Esophagus muscularis mucosa (tissue), 4 donors: Measurements from ENCODE around the gene PLXDC2. TPM values are rescaled to one million over a fixed set of nuclear protein-coding genes. Genes with fewer than 3 reads are reported as not detected.

ENCODE experiments used
- DNase-seq: peaks from one replicate; pipeline ENCODE4 v3.0.0-alpha.2; 2017; ENCODE audit errors: extremely low spot score
- H3K27ac ChIP-seq, 4 donors: fragments of 200-600 bp; sonication (generic); replicated peaks in 1 of 4; 1 replicate in 3 of 4; 2 replicates in 1 of 4; pipeline ENCODE4 v1.5.1; 2016 to 2019; ENCODE audit warnings: mild to moderate bottlenecking in 1 of 4
- H3K27me3 ChIP-seq, 4 donors: fragments of 200-600 bp; sonication (generic); one replicate each; pipeline versions ENCODE4 v1.5.1 to v1.6.0; 2016 to 2019
- H3K36me3 ChIP-seq, 4 donors: fragments of 200-600 bp; sonication (generic); one replicate each; pipeline ENCODE4 v1.5.1; 2016 to 2019
- H3K4me1 ChIP-seq, 4 donors: fragments of 200-600 bp; sonication (generic); one replicate each; pipeline ENCODE4 v1.5.1; 2016 to 2019
- H3K4me3 ChIP-seq, 4 donors: fragments of 200-600 bp; sonication (generic); 1 replicate in 2 of 4; 2 replicates in 2 of 4; pipeline ENCODE4 v1.5.1; 2016 to 2019; ENCODE audit warnings: mild to moderate bottlenecking in 4 of 4, moderate library complexity in 1 of 4
- H3K9me3 ChIP-seq, 4 donors: fragments of 200-600 bp; sonication (generic); 1 replicate in 3 of 4; 2 replicates in 1 of 4; pipeline ENCODE4 v1.5.1; 2016 to 2019
- EP300 ChIP-seq: sonication (generic); formaldehyde crosslinking; IDR thresholded peaks from one replicate; pipeline ENCODE4 v1.6.1; 2017; ENCODE audit warnings: antibody characterized with exemption
- POLR2A ChIP-seq: fragments of 450-650 bp; IDR thresholded peaks from one replicate; pipeline ENCODE4 v1.6.1; 2017; ENCODE audit warnings: antibody characterized with exemption, moderate library complexity, mild to moderate bottlenecking, low read depth
- POLR2AphosphoS5 ChIP-seq, 2 donors: sonication (generic); formaldehyde crosslinking; IDR thresholded peaks; one replicate each; pipeline ENCODE4 v1.6.1; 2017; ENCODE audit warnings: antibody characterized with exemption in 2 of 2
- WGBS: methylation state at CpG from one replicate; pipeline ENCODE4 v1.1.5; 2018; 5-methylcytosine and 5-hydroxymethylcytosine counted together
- intact Hi-C: fragments of 100-400 bp; cut with DNase I; formaldehyde crosslinking; loops from one replicate; pipeline ENCODE4 v1.15.1; 2023
- total RNA-seq, 4 donors: library from RNA; depleted of rRNA; stranded (reverse); fragments of >200 nt; gene quantifications; one replicate each; pipeline versions ENCODE4 v1.1.0 to v1.2.1, GENCODE V29; 2016
- TF ChIP-seq, protein P1 (sequence below), 3 experiments: fragments of 200-600 bp in 2 of 3; fragments of 450-650 bp in 1 of 3; sonication (generic) in 2 of 3; IDR thresholded peaks; one replicate each; pipeline ENCODE4 v1.5.1; 2017 to 2019; ENCODE audit warnings: antibody characterized with exemption in 3 of 3, mild to moderate bottlenecking in 2 of 3, moderate library complexity in 1 of 3

The PLXDC2 gene
- total RNA-seq, 4 donors from 2014 or later, result 28.7 to 54.2 (median 42.4) TPM

DNA sequence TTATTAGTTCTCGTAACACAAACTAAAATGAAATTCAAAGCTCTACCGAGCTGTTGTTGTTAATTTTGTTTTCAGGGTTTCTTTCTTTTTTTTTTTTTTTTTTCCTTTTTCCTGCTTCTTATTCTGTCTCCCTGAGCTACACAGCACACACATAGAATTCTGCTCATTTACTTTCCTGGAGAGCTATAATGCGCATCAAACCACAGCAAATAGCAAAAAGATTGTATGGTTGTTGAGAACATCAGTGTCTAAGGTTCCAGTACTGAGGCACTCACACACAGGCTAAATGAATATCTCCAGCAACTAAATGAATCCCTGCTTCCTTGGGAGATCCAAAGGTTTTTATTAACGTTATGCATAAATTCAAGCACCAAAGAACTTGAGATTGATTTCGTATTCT, 418.3 kb downstream of the PLXDC2 start:
- Histone ChIP-seq H3K36me3 (peaks cover 0 to 4% (median 0%) of the 10 kb centered on the region in 4 donors), H3K9me3 (no peaks in the 10 kb centered on the region), H3K27ac (no peak overlapping the region), H3K4me1 (no peaks in the 10 kb centered on the region), H3K27me3 (no peaks in the 10 kb centered on the region), H3K4me3 (no peak overlapping the region)
- WGBS, result 96% methylated on average over 5 of the region's 5 CpGs
- TF ChIP-seq, protein P1, sequence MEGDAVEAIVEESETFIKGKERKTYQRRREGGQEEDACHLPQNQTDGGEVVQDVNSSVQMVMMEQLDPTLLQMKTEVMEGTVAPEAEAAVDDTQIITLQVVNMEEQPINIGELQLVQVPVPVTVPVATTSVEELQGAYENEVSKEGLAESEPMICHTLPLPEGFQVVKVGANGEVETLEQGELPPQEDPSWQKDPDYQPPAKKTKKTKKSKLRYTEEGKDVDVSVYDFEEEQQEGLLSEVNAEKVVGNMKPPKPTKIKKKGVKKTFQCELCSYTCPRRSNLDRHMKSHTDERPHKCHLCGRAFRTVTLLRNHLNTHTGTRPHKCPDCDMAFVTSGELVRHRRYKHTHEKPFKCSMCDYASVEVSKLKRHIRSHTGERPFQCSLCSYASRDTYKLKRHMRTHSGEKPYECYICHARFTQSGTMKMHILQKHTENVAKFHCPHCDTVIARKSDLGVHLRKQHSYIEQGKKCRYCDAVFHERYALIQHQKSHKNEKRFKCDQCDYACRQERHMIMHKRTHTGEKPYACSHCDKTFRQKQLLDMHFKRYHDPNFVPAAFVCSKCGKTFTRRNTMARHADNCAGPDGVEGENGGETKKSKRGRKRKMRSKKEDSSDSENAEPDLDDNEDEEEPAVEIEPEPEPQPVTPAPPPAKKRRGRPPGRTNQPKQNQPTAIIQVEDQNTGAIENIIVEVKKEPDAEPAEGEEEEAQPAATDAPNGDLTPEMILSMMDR (IDR thresholded peaks at IDR 0.05), result no peak
- TF ChIP-seq POLR2A (no peak), EP300 (no peak), POLR2AphosphoS5 (IDR thresholded peaks at IDR 0.05) (no peak)
- intact Hi-C loops, result no loop called here
- DNase-seq, result no peak

DNA sequence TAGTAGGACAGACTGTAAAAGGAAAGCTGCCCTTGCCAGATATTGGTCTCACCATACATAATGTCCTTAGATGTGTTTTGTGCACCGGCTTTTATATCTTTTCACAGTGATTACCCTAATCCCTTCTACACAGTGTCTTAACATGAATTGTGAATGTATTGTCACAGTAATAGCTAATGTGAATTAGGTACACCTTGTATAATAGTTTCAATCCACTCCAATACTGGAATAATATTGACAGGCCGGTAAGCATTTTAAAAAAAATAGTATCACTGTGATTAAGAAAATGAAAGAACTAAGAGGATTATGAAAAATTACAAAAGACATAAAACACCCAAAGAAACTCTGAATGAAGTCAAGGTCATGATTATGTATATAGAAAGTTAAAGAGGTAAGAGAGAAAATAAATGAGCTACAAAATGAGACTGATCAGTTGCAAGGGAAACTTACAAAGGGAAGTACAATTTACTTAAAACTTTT, 420.9 kb downstream of the PLXDC2 start:
- no peak overlapping the region for H3K4me3 ChIP-seq
- H3K36me3 ChIP-seq, result peaks cover 0 to 4% (median 0%) of the 10 kb centered on the region in 4 donors
- TF ChIP-seq EP300 (no peak), POLR2AphosphoS5 (IDR thresholded peaks at IDR 0.05) (no peak), POLR2A (no peak)
- TF ChIP-seq, protein P1 (IDR thresholded peaks at IDR 0.05), result no peak

DNA sequence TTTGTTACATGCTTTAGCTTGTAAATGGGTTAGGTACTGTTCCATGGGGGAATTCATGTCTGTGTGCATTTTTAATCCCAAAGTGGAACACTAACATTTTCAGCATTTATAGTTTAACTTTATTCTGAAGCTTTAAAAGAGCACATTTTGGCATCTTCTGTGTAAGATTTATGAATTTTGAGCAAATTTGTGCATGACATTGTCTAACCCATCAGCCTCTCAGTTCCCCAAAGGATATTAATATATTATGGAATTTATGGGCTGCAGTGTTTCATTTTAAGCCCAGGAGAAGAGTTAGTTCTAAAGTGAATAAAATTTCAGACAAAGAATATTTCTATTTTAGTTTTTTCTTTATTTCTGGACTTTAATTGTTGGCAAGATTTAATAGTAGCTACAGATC, 421.4 kb downstream of the PLXDC2 start:
- Histone ChIP-seq H3K36me3 (peaks cover 0 to 4% (median 0%) of the 10 kb centered on the region in 4 donors), H3K27ac (no peak overlapping the region), H3K9me3 (no peaks in the 10 kb centered on the region), H3K4me1 (no peaks in the 10 kb centered on the region), H3K27me3 (no peaks in the 10 kb centered on the region), H3K4me3 (no peak overlapping the region)
- no peak for DNase-seq
- intact Hi-C loops, result no loop called here
- no peak for TF ChIP-seq EP300
- TF ChIP-seq POLR2A, result no peak
- no peak for TF ChIP-seq POLR2AphosphoS5 (IDR thresholded peaks at IDR 0.05)
- TF ChIP-seq, protein P1 (IDR thresholded peaks at IDR 0.05), result no peak

More for the DNA sequence above, 420.9 kb downstream of the PLXDC2 start:
- Histone ChIP-seq H3K4me1 (no peaks in the 10 kb centered on the region), H3K9me3 (no peaks in the 10 kb centered on the region), H3K27ac (no peak overlapping the region), H3K27me3 (no peaks in the 10 kb centered on the region)
- 100% methylated on average over 2 of the region's 2 CpGs for WGBS
- intact Hi-C loops, result no loop called here
- DNase-seq, result no peak

DNA sequence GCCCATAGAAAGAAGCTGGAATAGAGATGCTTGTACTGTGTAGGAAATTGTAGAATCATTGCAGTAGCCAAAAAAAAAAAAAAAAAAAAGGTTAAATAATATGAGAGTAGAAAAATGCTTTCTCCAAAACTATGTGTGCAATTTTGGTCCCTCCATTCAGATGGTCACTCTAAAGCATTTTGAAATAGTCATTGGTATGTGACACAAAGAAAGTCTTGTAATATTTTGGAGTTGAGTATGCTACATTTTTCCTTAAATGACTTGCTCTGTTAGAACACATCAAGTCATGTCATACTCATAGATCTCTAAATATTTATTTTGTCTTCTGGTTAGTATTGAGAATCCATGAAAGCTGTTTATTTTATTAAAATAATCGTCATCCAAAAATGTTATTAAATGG, 424.4 kb downstream of the PLXDC2 start:
- Histone ChIP-seq H3K27ac (no peak overlapping the region), H3K9me3 (no peaks in the 10 kb centered on the region), H3K36me3 (peaks cover 0 to 12% (median 4%) of the 10 kb centered on the region in 4 donors), H3K4me3 (no peak overlapping the region), H3K27me3 (no peaks in the 10 kb centered on the region), H3K4me1 (no peaks in the 10 kb centered on the region)
- TF ChIP-seq, protein P1 (IDR thresholded peaks at IDR 0.05), result no peak
- no peak for TF ChIP-seq EP300
- TF ChIP-seq POLR2AphosphoS5 (IDR thresholded peaks at IDR 0.05), result no peak
- TF ChIP-seq POLR2A, result no peak
- intact Hi-C loops, result no loop called here
- 80% methylated on average over 1 of the region's 1 CpG for WGBS
- no peak for DNase-seq

DNA sequence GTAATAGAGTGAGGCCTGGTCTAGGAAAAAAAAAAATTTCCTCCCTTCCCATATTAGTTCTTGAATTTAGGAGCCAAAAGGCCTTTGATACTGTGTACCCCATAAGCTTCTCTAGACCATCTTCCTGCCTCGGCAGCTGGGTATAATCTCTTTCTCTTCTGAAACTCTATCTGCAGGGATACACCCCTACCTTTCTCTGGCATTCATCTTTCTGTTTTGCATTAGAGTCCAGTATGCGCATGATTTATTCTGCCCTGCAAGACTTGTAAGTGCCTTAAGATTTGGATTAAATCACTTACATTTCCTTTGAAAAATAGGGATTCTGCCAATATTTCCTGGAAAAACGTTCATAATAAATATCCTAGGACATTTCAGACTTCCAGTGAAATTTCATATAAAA, 431.2 kb downstream of the PLXDC2 start:
- peaks cover 0 to 33% (median 14%) of the 10 kb centered on the region in 4 donors for H3K36me3 ChIP-seq
- TF ChIP-seq, protein P1 (IDR thresholded peaks at IDR 0.05), result no peak
- no peak for TF ChIP-seq POLR2A
- TF ChIP-seq POLR2AphosphoS5 (IDR thresholded peaks at IDR 0.05), result no peak
- TF ChIP-seq EP300, result no peak
- no peaks in the 10 kb centered on the region for H3K4me1 ChIP-seq
- H3K27ac ChIP-seq, result no peak overlapping the region
- H3K9me3 ChIP-seq, result no peaks in the 10 kb centered on the region
- intact Hi-C loops, result no loop called here
- DNase-seq, result no peak
- no peak overlapping the region for H3K4me3 ChIP-seq
- WGBS, result 79% methylated on average over 3 of the region's 3 CpGs
- H3K27me3 ChIP-seq, result no peaks in the 10 kb centered on the region
